GM18873 (cell line): ENCODE data around the gene RSPRY1.
A peak's percentile ranks its signal among the peaks of the same experiment; 100 is the strongest.

Experiments
- ATAC-seq: cut with Tn5 transposase; IDR thresholded peaks from one replicate; pipeline ENCODE4 v1.9.1; 2021; ENCODE audit warnings: mild to moderate bottlenecking, moderate library complexity, moderate number of reproducible peaks; ENCODE audit not compliant: unreplicated experiment, low FRiP score

The RSPRY1 gene

DNA sequence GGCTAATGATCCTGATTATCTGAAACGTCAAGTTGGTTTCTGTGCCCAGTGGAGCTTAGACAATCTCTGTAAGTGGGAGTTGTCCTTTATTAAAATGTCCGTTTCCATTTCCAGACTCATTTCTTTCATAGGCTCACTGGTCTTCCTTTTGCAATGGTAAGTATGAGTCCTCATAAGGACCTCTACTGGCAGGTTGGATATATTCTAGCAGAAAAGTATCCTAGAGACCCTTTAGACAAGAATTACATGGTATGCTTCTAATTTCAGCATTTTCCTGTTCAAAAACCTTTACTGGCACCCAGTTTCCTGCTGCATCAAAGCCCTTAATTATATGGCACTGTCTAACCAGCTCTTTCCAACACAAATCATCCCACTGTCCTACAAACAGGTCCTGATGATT is 30.8 kb downstream of the RSPRY1 start:
- ATAC-seq, result no peak

DNA sequence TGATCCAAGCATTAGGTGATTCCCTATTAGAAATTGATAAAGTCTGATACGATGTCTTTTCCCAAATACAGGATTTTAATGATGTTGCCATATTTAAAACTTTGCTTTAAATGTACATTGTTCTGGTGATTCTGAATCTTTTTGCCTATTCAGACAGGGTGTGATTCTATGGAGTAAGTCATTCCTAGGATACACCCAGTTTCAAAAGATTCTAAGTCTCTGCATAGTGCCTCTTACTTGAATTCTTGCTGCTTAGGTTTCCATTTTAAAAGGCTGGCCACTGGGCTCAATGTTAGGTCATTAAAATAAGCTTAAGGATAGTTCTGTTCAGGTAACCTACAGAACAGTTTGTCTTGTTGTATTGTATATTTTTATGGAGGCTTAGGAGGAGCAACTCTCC is 36.9 kb downstream of the RSPRY1 start:
- ATAC-seq, result no peak

DNA sequence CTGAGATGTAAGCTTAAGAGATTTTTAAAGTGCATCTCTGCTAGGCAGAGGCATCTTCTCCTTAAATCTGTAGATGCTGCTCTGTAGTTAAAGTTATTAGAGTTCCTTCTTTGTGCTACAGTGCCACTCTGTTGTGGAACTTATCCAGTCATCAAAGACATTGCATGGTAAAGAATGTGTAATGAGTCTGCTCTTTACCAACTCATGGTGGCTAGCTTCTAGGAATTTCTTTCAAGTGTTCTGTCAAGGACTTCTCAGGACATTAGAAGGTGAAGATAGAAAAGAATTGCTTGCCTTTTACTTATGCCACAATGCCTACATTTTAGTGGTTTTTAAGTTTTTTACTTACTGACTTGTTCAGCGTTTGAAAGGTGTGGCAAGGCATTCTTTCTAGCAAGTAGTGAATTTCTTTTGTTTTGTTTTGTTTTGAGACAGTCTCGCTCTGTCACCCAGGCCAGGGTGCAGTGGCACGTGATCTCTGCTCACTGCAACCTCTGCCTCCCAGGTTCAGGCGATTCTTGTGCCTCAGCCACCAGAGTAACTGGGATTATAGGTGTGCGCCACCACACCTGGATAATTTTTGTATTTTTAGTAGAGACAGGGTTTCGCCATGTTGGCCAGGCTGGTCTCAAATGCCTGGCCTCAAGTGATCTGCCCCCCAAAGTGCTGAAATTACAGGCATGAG is 38.7 kb downstream of the RSPRY1 start:
- ATAC-seq, result no peak

DNA sequence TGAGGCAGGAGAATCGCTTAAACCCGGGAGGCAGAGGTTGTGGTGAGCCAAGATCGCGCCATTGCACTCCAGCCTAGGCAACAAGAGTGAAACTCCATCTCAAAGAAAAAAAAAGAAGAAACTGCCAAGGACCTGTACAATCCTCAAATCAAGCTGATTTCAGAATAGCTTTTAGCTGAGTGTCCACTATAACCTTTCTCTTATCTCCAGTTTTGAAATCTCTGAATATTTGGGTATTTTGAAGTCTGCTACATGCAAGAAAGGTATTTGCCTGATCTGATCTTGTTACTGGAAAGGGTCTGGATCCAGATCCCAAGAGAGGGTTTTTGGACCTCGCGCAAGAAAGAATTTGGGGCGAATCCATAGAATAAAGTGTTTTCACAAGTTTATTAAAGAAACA is 39.8 kb downstream of the RSPRY1 start:
- ATAC-seq, result no peak

DNA sequence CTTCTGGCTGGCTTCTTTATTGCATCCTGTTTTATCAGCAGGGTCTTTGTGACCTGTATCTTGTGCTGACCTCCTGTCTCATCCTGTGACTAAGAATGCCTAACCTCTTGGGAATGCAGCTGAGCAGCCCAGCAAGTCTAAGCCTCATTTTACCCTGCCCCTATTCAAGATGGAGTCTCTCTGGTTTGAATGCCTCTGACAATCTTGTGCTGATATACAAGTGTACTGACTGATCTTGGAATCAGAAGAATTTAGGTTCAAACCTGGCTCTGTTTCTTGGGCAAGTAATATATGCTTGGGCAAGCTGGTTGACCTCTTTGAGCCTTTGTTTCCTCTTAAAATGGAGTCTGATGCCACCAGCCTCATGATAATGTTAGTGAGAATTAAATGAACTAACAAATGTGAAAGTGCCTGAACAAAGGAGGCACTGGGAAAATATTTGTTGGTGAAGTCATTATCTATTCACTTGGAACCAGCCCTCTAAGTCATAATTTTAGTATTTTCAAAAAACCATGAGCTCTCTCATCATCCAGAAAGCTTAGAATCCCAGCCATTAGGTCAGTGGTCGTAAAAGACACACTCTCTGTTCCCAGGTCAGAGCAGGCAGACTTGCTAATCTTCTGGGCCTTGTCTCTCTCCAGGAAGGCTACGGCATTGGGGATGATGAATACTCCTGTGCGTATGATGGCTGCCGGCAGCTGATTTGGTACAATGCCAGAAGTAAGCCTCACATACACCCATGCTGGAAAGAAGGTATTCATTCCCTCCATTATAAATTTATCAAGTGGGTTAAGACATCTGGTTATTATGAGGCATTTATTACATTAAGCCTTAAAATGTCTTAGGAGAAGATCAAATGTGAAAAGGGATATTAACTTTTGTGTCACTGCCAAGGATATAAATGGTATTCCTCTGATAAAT is 40.8 kb downstream of the RSPRY1 start:
- no peak for ATAC-seq

DNA sequence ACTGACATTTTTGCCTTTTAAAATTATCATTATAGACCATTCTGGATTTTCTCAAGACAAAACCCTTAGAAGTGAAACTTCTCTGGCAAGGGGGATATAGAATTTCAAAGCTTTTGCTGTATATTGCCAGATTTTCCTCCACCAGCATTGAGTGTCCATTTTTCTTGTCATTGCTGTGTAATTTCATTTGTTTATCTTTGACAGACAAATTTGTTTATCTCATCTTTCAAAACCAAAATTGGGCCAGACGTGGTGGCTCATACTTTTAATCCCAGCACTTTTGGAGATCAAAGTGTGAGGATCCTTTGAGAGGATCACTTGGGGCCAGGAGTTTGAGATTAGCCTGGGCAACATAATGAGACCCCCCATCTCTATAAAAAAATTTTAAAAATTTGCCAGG is 43.0 kb downstream of the RSPRY1 start:
- ATAC-seq, result no peak

DNA sequence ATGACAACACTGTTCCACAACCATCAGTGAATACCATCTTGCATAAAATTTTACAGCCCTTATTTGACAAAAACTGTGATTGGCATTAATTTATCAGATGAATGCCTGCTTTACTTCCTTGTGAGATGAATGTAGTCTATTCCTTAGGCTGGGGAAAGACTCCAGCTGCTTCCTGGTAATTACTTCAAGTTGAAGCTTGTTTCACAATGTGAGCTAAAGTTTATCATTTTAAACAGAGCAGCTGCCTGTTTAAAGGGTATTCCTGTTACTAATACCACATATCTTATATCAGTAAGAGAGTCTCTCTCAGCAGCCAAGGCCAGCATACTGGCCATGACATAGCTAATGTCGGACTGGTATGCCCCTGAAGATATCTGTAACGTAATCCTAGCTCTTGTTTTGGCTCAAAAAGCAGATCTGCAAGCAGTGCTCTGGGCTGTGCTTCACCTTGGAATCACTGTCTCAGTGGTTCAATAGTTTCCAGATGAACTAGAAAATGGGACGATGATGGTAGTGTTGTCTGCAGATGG is 45.8 kb downstream of the RSPRY1 start:
- no peak for ATAC-seq

DNA sequence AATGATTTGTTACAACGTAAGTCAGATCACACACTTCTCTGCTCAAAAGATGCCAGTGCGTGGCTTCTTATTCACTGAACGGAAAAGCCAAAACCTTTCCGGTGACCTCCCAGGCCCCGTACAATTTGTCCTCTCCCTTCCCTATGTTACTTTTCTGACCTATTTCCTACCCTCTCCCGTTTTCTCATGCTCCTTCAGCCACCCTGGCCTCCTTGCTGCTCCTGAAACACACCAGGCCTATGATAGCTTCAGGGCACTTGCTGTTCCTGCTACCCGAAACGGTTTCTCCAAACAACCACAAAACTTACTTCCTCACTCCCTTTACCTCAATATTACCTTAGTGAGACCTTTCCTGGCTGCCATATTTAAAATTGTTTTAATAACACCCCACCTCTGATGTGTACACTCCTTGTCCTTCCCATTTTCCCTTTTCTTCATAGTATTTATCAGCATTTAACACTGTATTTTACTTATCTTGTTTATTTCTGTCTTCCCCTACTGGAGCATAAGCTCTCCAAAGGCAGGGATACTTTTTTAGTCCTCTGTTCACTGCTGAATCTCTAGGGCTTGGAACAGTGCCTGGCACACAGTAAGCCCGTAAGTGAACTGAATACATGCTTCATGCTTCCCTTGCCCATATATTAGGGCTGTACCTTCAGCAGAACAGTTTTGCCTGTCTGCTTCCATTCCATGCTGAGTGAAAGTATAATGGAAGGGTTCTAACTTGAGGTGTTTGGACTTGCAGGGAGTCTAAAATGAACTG is 48.0 kb downstream of the RSPRY1 start:
- no peak for ATAC-seq

DNA sequence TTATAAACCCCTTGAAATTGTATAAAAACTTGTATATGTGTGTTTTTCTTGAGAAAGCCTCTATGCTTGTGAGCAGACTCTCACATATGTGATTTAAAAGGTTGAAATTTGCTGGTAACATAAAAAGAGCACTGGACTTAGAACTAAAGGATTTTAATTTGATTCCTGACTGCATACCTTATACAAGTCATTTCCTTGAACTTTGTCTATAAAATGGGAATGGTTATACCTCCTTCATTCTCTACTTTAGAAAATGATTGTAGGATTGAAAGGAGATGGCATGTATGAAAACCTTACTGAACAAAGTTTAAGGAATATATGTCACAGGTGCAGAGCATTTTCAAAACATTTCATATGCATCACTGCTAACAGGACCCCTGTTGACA is 48.6 kb downstream of the RSPRY1 start:
- no peak for ATAC-seq

DNA sequence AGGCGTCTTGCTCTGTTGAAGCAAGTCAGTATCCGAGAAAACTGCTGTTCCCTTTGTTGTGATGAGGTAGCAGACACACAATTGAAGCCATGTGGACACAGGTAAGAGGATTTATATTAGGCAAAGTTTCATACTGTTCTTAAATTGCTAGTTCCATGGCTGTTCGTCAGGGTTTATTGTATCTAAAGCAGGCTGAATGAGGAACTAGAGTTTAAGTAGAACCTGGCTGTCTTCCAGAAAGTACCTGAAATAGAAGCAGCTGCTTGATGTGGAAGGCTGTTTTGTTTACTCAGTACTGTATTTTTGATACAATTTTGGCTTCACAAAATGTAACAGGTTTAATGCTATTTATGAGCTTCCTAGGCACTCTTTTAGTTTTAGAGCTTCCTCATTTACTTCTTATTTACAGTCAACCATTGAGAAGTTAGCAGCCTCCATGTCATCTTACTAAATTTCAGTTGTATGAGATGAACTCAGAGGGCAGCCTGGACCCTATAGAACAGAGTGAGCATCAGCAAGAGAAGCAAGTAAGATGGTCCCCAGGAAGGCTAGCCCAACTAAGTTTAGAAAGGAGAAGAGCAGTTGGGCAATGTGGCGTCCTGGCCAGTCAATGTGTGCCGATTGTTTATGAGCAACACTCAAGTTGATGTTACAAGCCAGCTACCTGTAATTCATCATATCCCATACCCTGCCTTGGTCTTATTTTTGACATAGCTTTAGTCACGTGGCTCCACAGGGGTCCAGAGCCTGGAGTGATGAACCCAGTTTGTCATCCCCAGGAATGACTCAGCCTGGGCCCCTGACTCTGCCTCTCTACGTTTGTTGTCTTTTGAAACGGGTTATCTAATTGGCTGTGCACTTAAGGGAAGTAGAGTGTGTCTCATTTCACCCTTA is 49.2 kb downstream of the RSPRY1 start:
- ATAC-seq, result no peak

DNA sequence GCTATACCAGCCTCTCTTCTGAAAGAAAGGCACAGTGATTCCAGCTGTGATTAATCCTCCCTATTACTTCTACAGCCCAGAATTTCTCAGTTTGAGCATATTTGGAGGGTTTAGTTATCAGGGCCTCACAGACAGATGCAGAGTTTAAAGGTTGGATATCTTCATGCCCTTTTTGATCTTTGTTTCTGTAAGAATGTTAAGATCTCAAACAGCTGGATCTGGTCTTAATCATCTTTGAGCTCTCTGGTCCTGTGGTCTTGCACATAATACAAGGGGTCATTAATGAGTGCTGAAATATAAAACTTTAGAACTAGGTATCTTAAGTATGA is 49.9 kb downstream of the RSPRY1 start:
- no peak for ATAC-seq

DNA sequence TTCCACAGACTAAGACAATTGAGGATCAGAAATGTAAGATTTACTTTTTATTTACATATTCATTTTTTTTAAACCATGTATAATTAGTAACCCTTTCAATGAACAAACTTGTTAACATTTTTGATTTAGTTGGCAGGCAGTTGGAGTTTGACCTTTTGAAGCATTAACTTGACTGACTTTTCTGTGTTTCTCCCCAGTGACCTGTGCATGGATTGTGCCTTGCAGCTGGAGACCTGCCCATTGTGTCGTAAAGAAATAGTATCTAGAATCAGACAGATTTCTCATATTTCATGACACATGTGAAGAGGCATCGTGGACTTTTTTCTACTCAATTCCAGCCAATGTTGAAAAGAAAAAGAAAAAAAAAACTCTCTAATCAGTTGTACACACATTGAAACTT is 52.6 kb downstream of the RSPRY1 start:
- no peak for ATAC-seq

DNA sequence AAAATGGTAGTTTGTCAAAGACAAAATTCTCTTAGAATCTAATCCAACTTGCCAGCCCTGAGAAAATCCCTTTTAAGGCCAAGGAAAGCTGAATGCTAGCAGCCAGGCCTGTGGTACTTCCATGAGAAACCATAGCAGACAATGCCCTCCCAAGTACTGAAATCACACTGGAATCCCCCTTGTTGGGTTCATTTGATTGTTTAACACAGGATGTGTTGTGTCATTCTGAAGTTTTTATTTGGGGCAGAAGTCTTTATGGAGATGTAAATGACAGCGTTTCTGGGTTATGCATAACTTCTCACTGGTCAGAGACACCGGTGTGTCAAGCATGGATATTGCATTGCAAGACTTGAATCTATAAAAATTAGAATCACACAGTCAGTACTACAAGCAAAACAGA is 53.0 kb downstream of the RSPRY1 start:
- ATAC-seq, result no peak

DNA sequence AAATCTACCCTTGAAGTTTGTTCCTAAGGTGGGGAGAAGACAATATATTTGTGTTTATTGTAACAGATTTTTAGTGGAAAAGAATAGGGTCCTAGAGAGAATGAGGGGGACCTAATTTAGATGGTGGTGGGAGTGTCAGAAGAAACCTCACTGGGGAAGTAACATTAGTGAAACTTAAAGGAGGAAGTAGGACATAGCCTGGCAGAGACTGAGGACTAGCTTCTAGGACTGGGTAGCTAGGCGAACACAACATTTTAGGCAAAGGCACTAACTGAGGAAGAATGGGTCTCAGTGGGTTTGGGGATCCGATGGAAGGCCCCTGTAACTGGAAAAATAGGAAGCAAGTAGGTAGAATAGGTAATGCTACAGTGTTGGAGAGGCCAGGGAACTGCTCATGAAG is 54.7 kb downstream of the RSPRY1 start:
- ATAC-seq, result no peak

DNA sequence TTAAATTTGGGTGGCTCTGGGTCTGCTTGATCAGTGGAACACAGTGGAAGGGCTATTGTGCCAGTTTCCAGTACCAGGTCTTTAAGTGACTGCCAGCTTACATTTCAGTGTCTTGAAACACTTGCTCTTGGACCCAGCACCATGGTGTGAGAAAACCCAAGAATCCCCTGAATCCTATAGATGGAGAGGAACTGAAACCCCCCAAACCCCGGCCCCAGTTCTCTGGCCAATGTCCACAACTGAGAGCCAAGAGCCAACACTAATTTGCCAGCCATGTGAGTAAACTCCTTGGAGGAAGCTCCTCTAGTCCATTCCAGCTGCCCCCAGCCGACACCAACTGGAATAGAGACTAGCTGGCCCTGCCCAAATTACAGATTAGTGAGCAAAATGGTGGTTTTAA is 56.5 kb downstream of the RSPRY1 start:
- ATAC-seq, result no peak

DNA sequence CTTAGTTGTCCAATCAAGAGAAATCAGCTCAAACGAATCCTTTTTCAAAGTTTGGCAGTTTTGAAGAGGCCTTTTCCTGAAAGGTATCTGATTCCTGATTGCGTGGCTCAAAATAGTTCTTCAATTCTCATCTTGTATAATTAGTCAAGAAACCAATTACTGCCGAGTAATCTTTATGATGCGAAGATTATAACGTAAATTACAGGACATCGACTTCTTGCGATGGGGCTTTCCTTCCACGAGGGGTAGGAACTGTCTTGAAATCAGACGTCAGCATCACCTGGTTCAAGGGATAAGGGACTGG is 58.3 kb downstream of the RSPRY1 start:
- ATAC-seq, result peak; percentile 13

DNA sequence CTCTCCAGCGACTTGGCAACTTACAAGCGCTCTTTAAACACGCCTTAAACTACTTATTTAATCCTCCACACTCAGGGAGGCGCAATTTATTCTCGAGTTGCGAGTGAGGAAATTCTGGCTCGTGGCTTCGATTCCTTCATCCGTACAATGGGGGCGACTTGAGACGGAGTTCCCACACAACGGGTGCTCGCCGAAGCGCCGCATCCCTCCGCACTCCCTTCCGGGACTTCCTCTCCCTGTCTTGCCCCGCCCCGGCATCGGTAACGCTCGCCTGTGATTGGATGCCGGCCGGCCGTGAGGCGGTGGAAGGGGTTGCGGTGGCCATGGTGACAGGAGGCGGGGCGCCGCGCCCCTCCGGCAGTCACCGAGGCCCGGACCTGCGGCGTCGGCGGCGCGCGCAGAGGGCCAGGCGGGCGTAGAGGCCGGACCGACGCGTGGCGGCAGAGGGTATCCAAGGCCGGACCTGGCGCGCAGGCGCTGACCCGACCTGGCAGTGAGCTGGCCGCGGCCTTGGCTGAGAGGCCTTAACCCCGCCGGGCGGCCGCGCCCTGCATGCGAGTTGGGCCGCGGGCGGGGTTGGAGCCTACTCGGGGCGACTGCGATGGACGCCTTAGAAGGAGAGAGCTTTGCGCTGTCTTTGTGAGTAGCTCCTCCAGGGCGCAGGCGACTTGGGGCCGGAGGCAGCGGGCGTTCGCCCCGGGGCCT is 58.8 kb downstream of the RSPRY1 start, which contains the start of gene ARL2BP:
TSS of gene ARL2BP (plus strand) at position 493 of the 705 bp plus-strand sequence. CDS start at position 602, 109 bp downstream.
- peak; percentile 88 for ATAC-seq

DNA sequence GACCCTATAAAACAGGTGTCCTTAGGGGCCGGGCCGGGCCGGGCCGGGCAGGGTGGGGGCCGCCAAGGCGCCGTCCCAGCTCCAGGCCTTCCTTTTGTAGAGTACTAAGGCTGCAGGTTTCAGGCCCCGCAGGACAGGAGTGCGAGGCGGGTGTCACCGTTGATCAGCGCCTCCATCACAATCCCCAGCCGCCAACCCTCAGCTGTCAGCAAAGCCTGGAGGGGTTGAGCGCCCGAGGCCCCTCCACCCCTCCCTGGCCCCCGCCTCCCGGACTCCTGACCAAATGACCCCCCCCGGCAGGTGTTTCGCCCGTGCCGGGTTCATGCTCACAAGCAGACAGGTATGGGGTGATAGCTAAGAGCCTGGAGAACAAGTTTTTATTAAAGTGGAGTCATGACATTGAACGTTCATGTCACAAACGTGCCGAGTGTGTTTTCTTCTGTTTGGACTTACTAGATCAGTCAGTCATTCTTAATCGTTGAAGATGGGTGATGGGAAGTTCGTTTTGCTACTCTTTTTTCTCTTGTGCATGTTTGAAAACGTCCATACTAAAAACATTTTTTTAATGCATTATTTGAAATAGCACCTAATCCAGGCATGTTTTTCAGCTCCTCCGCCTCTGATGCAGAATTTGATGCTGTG is 59.5 kb downstream of the RSPRY1 start:
- no peak for ATAC-seq

DNA sequence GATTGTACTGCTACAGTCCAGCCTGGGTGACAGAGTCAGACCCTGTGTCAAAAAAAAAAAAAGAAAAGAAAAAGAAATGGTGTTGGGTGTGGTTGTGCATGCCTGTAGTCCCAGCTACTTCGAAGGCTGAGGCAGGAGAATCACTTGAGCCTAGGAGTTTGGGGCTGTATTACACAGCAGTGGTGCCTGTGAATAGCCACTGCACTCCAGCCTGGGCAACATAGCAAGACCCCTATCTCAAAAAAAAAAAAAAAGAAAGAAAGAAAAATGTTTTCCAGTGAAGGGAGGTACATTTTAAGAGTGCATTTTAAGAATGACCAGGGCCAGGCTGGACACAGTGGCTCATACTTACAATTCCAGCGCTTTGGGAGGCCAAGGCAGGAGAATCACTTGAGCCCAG is 65.2 kb downstream of the RSPRY1 start:
- ATAC-seq, result no peak
